Thyroid gland (tissue), 4 donors: ENCODE results near the gene SFXN4.
"Not testable (repeated sequence)": the region's sequence is repeated elsewhere in the genome, so short reads cannot be mapped to it uniquely, and the experiment has no call there.

Experiments used
- POLR2A ChIP-seq, 2 donors: fragments of 450-650 bp; IDR thresholded peaks; one replicate each; pipeline ENCODE4 v1.6.1; 2017; ENCODE audit warnings: antibody characterized with exemption in 2 of 2, mild to moderate bottlenecking in 2 of 2, moderate library complexity in 1 of 2
- TF ChIP-seq, protein P1 (sequence below), 6 experiments: fragments of 200-600 bp in 3 of 6; fragments of 450-650 bp in 3 of 6; sonication (generic) in 3 of 6; IDR thresholded peaks; one replicate each; pipeline ENCODE4 v1.5.1; 2016 to 2019; ENCODE audit warnings: antibody characterized with exemption in 6 of 6, mild to moderate bottlenecking in 2 of 6, inconsistent platforms in 1 of 6, moderate library complexity in 1 of 6

DNA sequence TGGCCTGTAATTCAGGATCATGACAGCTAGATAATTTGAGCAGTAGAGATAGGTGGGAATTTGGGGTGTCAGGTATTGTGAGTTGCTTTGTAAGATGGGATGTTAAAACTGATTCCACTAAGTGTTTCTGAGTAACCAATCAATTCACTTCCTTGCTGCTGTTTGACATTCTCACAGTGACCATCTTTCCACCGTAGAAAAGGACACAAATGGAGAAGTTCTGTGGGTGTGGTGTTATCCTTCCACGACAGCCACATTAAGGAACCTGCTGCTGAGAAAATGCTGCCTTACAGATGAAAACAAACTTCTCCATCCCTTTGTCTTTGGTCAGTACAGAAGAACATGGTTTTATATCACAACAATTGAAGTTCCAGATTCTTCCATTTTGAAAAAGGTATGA is 57.7 kb downstream of the SFXN4 start:
- TF ChIP-seq, protein P1, sequence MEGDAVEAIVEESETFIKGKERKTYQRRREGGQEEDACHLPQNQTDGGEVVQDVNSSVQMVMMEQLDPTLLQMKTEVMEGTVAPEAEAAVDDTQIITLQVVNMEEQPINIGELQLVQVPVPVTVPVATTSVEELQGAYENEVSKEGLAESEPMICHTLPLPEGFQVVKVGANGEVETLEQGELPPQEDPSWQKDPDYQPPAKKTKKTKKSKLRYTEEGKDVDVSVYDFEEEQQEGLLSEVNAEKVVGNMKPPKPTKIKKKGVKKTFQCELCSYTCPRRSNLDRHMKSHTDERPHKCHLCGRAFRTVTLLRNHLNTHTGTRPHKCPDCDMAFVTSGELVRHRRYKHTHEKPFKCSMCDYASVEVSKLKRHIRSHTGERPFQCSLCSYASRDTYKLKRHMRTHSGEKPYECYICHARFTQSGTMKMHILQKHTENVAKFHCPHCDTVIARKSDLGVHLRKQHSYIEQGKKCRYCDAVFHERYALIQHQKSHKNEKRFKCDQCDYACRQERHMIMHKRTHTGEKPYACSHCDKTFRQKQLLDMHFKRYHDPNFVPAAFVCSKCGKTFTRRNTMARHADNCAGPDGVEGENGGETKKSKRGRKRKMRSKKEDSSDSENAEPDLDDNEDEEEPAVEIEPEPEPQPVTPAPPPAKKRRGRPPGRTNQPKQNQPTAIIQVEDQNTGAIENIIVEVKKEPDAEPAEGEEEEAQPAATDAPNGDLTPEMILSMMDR (IDR thresholded peaks at IDR 0.05) = not testable (repeated sequence)
- TF ChIP-seq POLR2A (IDR thresholded peaks at IDR 0.05) = not testable (repeated sequence)
